ENCODE results near the gene PEX1.
A peak's percentile ranks its signal among the peaks of the same experiment; 100 is the strongest.

DNA sequence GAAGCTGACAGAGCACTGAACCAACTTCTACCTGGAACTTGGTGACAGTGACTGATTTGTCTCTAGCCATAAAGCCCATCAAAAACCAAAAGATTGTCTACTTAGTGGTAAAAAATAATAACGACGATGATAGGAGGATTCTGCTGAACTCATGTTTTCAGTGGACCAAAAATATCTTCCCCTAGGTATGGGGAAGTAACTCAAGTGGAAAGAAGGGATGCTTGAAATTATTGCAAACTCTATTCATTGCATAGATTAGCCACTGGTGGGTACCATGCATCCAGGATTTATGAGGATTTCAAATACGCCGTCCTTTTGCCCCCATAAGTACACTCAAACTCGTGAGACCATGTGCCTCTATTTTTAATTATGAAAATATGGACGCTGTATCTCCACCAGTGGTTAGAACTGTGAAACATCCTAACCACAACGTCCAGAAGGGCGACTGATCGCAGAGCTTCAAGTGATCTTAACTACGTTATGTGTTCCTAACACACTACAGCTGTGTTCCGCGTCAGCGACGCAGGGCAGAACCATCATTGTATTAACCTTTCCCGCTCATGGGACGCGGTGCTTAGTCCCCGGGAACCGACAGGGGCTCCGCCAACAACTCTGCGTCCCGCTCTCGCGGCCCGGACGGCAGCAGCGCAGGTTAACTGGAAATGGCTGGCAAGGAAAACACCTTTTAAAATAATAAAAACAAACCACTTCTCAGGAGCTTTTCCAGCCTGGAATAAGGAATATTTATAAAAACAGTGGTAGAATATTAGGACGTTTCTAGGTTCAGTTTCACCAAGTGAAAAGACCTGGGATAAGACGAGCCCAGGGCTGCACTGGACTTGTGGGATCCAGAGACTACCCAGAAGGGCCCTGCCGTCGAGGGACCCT, 776 bp downstream of the PEX1 start:
- TF ChIP-seq CTCF (IDR thresholded peaks at IDR 0.05) (peak in 1 of 7 experiments; percentile 14), EP300 (IDR thresholded peaks at IDR 0.05) (no peak)
